NCI-H446 (cell line): ENCODE data around the gene SLAMF1.
"Not testable (repeated sequence)": the region's sequence is repeated elsewhere in the genome, so short reads cannot be mapped to it uniquely, and the experiment has no call there.

Experiments
- DNase-seq, 2 experiments: peaks; one replicate each; lab custom pipeline; 2025; lab: John Stamatoyannopoulos, UW

Gene SLAMF1

DNA sequence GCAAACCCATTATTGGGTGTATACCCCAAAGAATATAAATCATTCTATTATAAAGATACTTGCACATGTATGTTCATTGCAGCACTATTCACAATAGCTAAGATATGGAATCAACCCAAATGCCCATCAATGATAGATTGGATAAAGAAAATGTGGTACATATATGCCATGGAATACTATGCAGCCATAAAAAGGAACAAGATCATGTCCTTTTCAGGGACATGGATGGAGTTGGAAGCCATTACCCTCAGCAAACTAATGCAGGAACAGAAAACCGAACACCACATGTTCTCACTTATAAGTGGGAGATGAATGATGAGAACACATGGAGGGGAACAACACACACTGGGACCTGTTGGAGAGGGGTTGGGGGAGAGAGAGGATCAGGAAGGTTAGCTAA, 83.6 kb downstream of the SLAMF1 start:
- not testable (repeated sequence) for DNase-seq

DNA sequence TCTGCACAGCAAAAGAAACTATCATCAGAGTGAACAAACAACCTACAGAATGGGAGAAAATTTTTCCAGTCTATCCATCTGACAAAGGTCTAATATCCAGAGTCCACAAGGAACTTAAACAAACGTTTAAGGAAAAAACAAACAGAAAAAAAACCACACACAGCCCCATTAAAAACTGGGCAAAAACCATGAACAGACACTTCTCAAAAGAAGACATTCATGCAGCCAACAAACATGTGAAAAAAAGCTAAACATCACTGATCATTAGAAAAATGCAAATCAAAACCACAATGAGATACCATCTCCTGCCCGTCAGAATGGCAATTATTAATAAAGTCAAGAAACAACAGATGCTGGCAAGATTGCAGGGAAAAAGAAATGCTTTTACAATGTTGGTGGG, 84.1 kb downstream of the SLAMF1 start:
- DNase-seq: not testable (repeated sequence)

DNA sequence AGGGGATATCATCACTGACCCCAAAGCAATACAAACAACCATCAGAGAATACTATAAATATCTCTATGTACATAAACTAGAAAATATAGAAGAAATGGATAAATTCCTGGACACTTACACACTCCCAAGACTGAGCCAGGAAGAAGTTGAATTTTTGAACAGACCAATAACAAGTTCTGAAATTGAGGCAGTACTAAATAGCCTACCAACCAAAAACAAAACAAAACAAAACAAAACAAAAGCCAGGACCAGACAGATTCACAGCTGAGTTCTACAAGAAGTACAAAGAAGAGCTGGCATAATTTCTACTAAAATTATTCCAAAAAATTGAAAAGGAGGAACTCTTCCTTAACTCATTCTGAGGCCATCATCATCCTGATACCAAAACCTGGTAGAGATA, 86.0 kb downstream of the SLAMF1 start:
- DNase-seq: no peak

DNA sequence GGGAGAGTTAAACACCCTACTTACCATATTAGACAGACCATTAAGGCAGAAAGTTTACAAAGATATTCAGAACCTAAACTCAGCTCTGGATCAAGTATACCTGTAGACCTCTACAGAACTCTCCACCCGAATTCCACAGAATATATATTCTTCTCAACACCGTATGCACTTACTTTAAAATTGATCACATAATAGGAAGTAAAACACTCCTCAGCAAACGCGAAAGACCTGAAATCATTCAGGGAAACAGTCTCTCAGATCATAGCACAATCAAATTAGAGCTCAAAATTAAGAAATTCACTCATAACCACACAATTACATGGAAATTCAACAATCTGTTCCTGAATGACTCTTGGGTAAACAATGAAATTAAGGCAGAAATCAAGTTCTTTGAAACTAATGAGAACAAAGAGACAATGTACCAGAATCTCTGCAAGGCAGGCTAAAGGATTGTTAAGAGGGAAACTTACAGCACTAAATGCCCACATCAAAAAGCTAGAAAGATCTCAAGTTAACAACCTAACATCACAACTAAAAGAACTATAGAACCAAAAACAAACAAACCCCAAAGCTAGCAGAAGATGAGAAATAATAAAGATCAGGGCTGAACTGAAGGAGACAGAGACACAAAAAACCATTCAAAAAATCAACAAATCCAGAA, 86.7 kb downstream of the SLAMF1 start:
- no peak for DNase-seq

DNA sequence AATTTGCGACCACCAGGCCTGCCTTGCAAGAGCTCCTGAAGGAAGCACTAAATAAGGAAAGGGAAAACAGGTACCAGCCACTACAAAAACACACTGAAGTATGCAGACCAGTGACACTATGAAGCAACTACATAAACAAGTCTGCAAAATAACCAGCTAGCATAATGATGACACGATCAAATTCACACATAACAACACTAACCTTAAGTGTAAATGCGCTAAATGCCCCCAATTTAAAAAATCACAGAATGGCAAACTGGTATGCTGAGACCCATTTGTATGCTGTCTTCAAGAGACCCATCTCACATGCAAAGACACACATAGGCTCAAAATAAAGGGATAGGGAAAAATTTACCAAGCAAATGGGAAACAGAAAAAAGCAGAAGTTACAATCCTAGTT, 87.4 kb downstream of the SLAMF1 start:
- DNase-seq: not testable (repeated sequence)

DNA sequence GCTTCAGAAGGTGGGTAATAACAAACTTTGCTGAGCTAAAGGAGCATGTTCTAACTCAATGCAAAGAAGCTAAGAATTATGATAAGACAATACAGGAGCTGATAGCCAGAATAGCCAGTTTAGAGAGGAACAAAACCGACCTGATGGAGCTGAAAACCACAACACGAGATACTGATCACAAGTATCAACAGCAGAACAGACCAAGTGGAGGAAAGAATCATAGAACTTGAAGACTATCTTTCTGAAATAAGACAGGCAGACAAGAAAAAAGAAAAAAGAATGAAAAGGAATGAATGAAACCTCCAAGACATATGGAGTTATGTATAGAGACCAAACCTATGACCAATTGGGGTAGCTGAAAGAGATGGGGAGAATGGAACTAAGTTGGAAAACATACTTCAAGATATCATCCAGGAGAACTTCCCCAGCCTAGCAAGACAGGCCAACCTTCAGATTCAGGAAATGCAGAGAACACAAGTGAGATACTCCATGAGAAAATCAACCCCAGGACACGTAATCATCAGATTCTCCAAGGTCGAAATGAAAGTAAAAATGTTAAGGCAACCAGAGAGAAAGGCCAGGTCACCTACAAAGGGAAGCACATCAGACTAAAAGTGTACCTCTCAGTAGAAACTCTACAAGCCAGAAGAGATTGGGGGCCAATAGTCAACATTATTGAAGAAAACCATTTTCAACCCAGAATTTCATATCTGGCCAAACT, 88.0 kb downstream of the SLAMF1 start:
- DNase-seq: no peak
